Endothelial cell of umbilical vein (primary cell): ENCODE measurements around the gene IFRD2. TPM values are rescaled to one million over a fixed set of nuclear protein-coding genes. Genes with fewer than 3 reads are reported as not detected.

ENCODE experiments used
- BruUV-seq: library from RNA; stranded (reverse); fragments of 400-500 nt; replicated peaks from 2 replicates; lab custom pipeline; 2021; lab: Mats Ljungman, UMichigan
- CTCF ChIA-PET: fragments of 300-600, 350-600 bp; sonication (Branson Sonifier 250); formaldehyde crosslinking; loops from one replicate; lab custom pipeline; 2021; ENCODE audit warnings: antibody characterized with exemption, inconsistent platforms; lab: Charles Lee
- POLR2A ChIA-PET: fragments of 300-600, 350-600 bp; sonication (Branson Sonifier 250); formaldehyde crosslinking; loops from one replicate; lab custom pipeline; 2021; ENCODE audit warnings: antibody characterized with exemption, inconsistent platforms; lab: Charles Lee
- DNase-seq: peaks from one replicate; pipeline ENCODE4 v3.0.0-alpha.2; 2011; ENCODE audit warnings: low read depth, low spot score
- FAIRE-seq: peaks from 2 replicates; lab custom pipeline; 2011; peaks lifted over from hg19 to GRCh38; lab: Jason Lieb, UNC
- H2AFZ ChIP-seq: 2 replicates; pipeline ENCODE4 v1.6.0; 2012; ENCODE audit warnings: low read depth, low read length, control low read depth, inconsistent platforms
- H3K27ac ChIP-seq: 2 replicates; pipeline ENCODE4 v1.5.1; 2011; ENCODE audit warnings: low read depth, mild to moderate bottlenecking, control low read depth, low read length, moderate library complexity; ENCODE audit not compliant: insufficient read depth
- H3K27me3 ChIP-seq, 2 experiments: 2 replicates each; pipeline versions ENCODE4 v1.6.0 to v1.6.1; 2011; ENCODE audit warnings: low read length in 2 of 2, mixed read lengths in 1 of 2; ENCODE audit not compliant: control insufficient read depth in 2 of 2, insufficient read depth in 2 of 2
- H3K36me3 ChIP-seq, 2 experiments: 2 replicates in 1 of 2; 3 replicates in 1 of 2; pipeline ENCODE4 v1.5.1; 2011; ENCODE audit warnings: low read length in 2 of 2, mild to moderate bottlenecking in 1 of 2, moderate library complexity in 1 of 2; ENCODE audit not compliant: control insufficient read depth in 2 of 2, insufficient read depth in 2 of 2; ENCODE audit errors: extremely low read depth in 1 of 2
- H3K4me1 ChIP-seq: 3 replicates; pipeline ENCODE4 v1.5.1; 2011; ENCODE audit warnings: mild to moderate bottlenecking, low read length; ENCODE audit not compliant: control insufficient read depth, insufficient read depth; ENCODE audit errors: extremely low read depth
- H3K4me2 ChIP-seq: 2 replicates; pipeline ENCODE4 v1.6.1; 2011; ENCODE audit warnings: low read length, control low read depth, mixed read lengths; ENCODE audit not compliant: insufficient read depth
- H3K4me3 ChIP-seq, 3 experiments: fragments of 200-600 bp in 1 of 3; sonication (generic), shearing (Covaris generic) in 1 of 3; replicated peaks in 1 of 3; 2 replicates each; pipeline ENCODE4 v1.5.1; 2011 to 2016; ENCODE audit warnings: control low read depth in 3 of 3, low read length in 3 of 3, mild to moderate bottlenecking in 2 of 3, inconsistent platforms in 1 of 3, low read depth in 1 of 3, moderate library complexity in 1 of 3; ENCODE audit not compliant: insufficient read depth in 1 of 3
- H3K79me2 ChIP-seq: 2 replicates; pipeline ENCODE4 v1.6.0; 2012; ENCODE audit warnings: low read length, inconsistent platforms; ENCODE audit not compliant: control insufficient read depth, insufficient read depth
- H3K9ac ChIP-seq: replicated peaks from 2 replicates; pipeline ENCODE3; 2011; ENCODE audit warnings: low read length, control low read depth; ENCODE audit not compliant: insufficient read depth; ENCODE audit errors: extremely low read depth
- H3K9me1 ChIP-seq: replicated peaks from 3 replicates; pipeline ENCODE4 v1.6.0; 2011; ENCODE audit warnings: mild to moderate bottlenecking, low read length; ENCODE audit not compliant: control insufficient read depth, insufficient read depth; ENCODE audit errors: extremely low read depth
- H3K9me3 ChIP-seq: replicated peaks from 2 replicates; pipeline ENCODE4 v1.5.1; 2012; ENCODE audit warnings: low read length, inconsistent platforms; ENCODE audit not compliant: control insufficient read depth, insufficient read depth
- H4K20me1 ChIP-seq: replicated peaks from 2 replicates; pipeline ENCODE3; 2011; ENCODE audit warnings: mild to moderate bottlenecking, low read length; ENCODE audit not compliant: control insufficient read depth, insufficient read depth; ENCODE audit errors: extremely low read depth
- EZH2 ChIP-seq: IDR thresholded peaks from 2 replicates; pipeline ENCODE4 v1.6.1; 2012; ENCODE audit warnings: borderline replicate concordance, low read depth, mild to moderate bottlenecking, moderate library complexity, low read length, inconsistent platforms; ENCODE audit not compliant: severe bottlenecking
- GATA2 ChIP-seq: IDR thresholded peaks from 2 replicates; pipeline ENCODE4 v1.7.0; 2011; ENCODE audit warnings: low read depth, mild to moderate bottlenecking, moderate library complexity, mixed read lengths, low read length; ENCODE audit not compliant: insufficient read length, insufficient read depth
- JUN ChIP-seq: IDR thresholded peaks from 2 replicates; pipeline ENCODE4 v1.6.1; 2011; ENCODE audit warnings: borderline replicate concordance, low read depth; ENCODE audit not compliant: insufficient read length, insufficient read depth
- MAX ChIP-seq: IDR thresholded peaks from 2 replicates; pipeline ENCODE4 v1.6.1; 2011; ENCODE audit not compliant: insufficient read depth, insufficient read length
- MYC ChIP-seq: IDR thresholded peaks from one replicate; pipeline ENCODE4 v1.6.1; 2011; ENCODE audit warnings: mild to moderate bottlenecking, low read depth, low read length
- POLR2A ChIP-seq: IDR thresholded peaks from 2 replicates; pipeline ENCODE4 v1.6.1; 2012; ENCODE audit warnings: low read depth, mild to moderate bottlenecking, control low read depth, low read length
- POLR2AphosphoS5 ChIP-seq: IDR thresholded peaks from 2 replicates; pipeline ENCODE4 v1.6.1; 2012; ENCODE audit warnings: low read depth, mild to moderate bottlenecking, control low read depth, low read length, moderate library complexity; ENCODE audit not compliant: insufficient read depth
- dilution Hi-C: fragments of 300-500 bp; cut with MboI; formaldehyde crosslinking; loops from one replicate; pipeline ENCODE4 v1.15.0; 2019; ENCODE audit warnings: low sequenced_read_pairs; ENCODE audit not compliant: extremely low pct_ligation_motif_present
- intact Hi-C: fragments of 100-400 bp; cut with micrococcal nuclease; formaldehyde crosslinking; loops from one replicate; pipeline ENCODE4 v1.10.0; 2022
- polyA plus RNA-seq, 4 experiments: library from polyadenylated mRNA; depleted of rRNA in 3 of 4; stranded (reverse) in 3 of 4; unstranded in 1 of 4; fragments of >200 nt; gene quantifications; 2 replicates each; pipeline versions ENCODE4 v1.2.1 to v1.2.3, GENCODE V29; 2011 to 2012; ENCODE audit warnings: missing spikeins in 1 of 4
- total RNA-seq: library from RNA; stranded (reverse); gene quantifications from 2 replicates; pipeline ENCODE4 v1.2.3, GENCODE V29; 2021

The IFRD2 gene
- total and polyA plus RNA-seq, 2 donors (not counting 3 experiments of a cell fraction or from before 2014, with no cell fraction given) = 99.4 to 111 TPM

GRCh38 chr3:50268276-50268675, 24.0 kb downstream of the IFRD2 start:
- DNase-seq = no peak
- peaks cover 2% of the 10 kb centered on the region for H3K4me1 ChIP-seq
- H3K79me2 ChIP-seq = no peaks in the 10 kb centered on the region
- no peak overlapping the region for H3K4me2 ChIP-seq
- no peaks in the 10 kb centered on the region for H3K36me3 ChIP-seq
- H3K27me3 ChIP-seq = peaks cover 5 to 6% of the 10 kb centered on the region in 2 experiments
- intact Hi-C loops = loop anchor here (10.0 kb wide), 1 partner anchor 143 kb away; no protein-coding TSS in a partner anchor
- no peak overlapping the region for H3K27ac ChIP-seq
- no peak overlapping the region for H3K9ac ChIP-seq
- FAIRE-seq = no peak
- ChIA-PET POLR2A (no interaction called here), CTCF (interaction anchor here (0.9 to 3.0 kb wide), 2 partner anchors 41 to 74 kb away, joined by 3 to 26 read pairs; no protein-coding TSS in a partner anchor)
- no peak overlapping the region for H3K4me3 ChIP-seq
- dilution Hi-C loops = no loop called here
- no peaks in the 10 kb centered on the region for H3K9me1 ChIP-seq
- BruUV-seq = no TSS peak
- H2AFZ ChIP-seq = no peak overlapping the region
- no peaks in the 10 kb centered on the region for H4K20me1 ChIP-seq
- H3K9me3 ChIP-seq = no peaks in the 10 kb centered on the region
- TF ChIP-seq MAX (no peak), JUN (no peak), EZH2 (peak; percentile 29), GATA2 (no peak), POLR2AphosphoS5 (no peak), MYC (no peak), POLR2A (no peak)
